ENCODE results near the gene PDE11A.
A peak's percentile ranks its signal among the peaks of the same experiment; 100 is the strongest.
"Not testable (repeated sequence)": the region's sequence is repeated elsewhere in the genome, so short reads cannot be mapped to it uniquely, and the experiment has no call there.

The PDE11A gene

DNA sequence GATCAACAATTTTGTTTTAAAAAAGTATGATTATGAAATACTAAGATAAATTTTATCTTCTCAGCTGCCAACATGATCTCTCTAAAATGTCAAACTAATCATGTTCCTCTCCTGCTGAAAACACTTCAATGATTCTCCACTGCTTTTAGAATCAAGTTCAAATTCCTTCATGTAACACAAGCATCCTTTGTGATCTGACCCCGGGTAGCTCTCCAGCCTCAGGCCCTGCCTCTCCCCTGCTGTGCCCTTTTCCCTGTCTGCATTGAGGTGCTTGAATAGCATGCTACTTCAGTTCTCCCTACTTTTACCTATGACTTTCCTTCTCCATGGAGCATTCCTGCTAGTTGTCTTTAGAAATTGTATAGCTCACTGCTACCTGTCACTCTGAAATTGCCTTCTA, 274.8 kb downstream of the PDE11A start:
- Mint-ChIP-seq H3K4me1 (ENCODE audit: low read depth) (no peaks in the 10 kb centered on the region), H3K36me3 (ENCODE audit: low read depth) (no peaks in the 10 kb centered on the region), H3K9me3 (no peaks in the 10 kb centered on the region), H3K27ac (no peak overlapping the region), H3K4me3 (no peak overlapping the region), H3K27me3 (ENCODE audit: low read depth) (peaks cover 22% of the 10 kb centered on the region)

DNA sequence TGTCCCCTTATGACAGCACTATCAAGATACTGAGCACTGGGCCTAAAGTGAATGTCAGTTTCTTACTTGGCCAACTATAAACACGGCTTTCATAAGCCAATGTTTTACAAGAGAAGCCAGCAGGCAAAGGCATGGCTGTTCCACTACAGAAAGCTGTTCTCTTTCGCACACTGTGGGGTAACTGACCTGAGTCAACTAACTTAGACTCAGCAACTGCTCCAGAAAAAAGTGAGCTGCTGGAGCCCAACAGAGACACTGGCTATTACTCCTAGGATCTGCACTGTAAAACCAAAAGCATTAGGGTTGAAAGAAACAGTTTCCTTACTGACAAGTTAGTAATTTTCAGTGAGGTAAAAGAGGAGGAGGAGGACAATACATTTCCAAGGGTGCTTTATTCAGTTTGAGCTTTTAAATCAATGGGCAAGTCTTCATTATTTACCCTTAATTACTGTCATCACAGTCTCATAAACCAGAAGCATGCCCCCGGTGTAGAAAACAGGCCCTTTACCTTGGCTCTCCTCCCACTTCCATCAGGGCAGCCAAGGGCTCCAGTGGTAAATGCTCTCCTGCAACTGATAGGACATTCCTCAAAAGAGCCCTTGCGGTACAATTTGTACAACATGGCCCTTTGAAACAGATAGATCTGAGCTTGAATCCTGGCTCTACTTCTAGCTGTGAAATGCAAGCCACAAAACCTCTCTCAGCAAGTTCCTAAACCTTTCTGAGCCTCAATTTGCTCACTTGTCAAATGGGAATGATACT, 275.7 kb downstream of the PDE11A start:
- Mint-ChIP-seq H3K4me1 (ENCODE audit: low read depth) (no peaks in the 10 kb centered on the region), H3K27ac (no peak overlapping the region), H3K36me3 (ENCODE audit: low read depth) (no peaks in the 10 kb centered on the region), H3K9me3 (no peaks in the 10 kb centered on the region), H3K27me3 (ENCODE audit: low read depth) (peaks cover 25% of the 10 kb centered on the region), H3K4me3 (no peak overlapping the region)

GRCh38 chr2:177796011-177796410, 276.6 kb downstream of the PDE11A start:
- peaks cover 25% of the 10 kb centered on the region for H3K27me3 Mint-ChIP-seq (ENCODE audit: low read depth)
- no peaks in the 10 kb centered on the region for H3K36me3 Mint-ChIP-seq (ENCODE audit: low read depth)
- no peak overlapping the region for H3K4me3 Mint-ChIP-seq
- no peaks in the 10 kb centered on the region for H3K9me3 Mint-ChIP-seq
- no peaks in the 10 kb centered on the region for H3K4me1 Mint-ChIP-seq (ENCODE audit: low read depth)
- no peak overlapping the region for H3K27ac Mint-ChIP-seq

DNA sequence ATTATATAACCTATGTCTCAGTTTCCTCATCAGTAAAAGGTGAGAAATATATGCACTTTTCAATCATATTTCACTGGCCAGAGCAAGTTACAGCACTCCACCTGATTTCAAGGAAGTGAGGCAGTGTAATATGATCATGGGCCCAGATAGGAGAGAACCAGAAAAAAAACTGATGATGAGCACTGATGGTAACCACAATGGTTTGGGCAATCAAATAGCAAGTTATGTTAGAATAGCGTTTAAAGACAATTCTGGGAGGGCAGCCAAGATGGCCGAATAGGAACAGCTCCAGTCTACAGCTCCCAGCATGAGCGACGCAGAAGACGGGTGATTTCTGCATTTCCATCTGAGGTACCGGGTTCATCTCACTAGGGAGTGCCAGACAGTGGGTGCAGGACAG, 287.4 kb downstream of the PDE11A start:
- not testable (repeated sequence) for H3K4me3 Mint-ChIP-seq; H3K36me3 Mint-ChIP-seq (ENCODE audit: low read depth); H3K27ac Mint-ChIP-seq; H3K9me3 Mint-ChIP-seq
- Mint-ChIP-seq H3K27me3 (ENCODE audit: low read depth) (peaks cover 13% of the 10 kb centered on the region), H3K4me1 (ENCODE audit: low read depth) (peaks cover 23% of the 10 kb centered on the region)

- Mint-ChIP-seq H3K27ac (peak overlapping the region; percentile 47), H3K9me3 (peaks cover 5% of the 10 kb centered on the region), H3K4me3 (no peak overlapping the region), H3K27me3 (ENCODE audit: low read depth) (peaks cover 13% of the 10 kb centered on the region), H3K4me1 (ENCODE audit: low read depth) (peaks cover 23% of the 10 kb centered on the region), H3K36me3 (ENCODE audit: low read depth) (peaks cover 5% of the 10 kb centered on the region)
Measured at GRCh38 chr2:177784745-177785067, 287.9 kb downstream of the PDE11A start.

DNA sequence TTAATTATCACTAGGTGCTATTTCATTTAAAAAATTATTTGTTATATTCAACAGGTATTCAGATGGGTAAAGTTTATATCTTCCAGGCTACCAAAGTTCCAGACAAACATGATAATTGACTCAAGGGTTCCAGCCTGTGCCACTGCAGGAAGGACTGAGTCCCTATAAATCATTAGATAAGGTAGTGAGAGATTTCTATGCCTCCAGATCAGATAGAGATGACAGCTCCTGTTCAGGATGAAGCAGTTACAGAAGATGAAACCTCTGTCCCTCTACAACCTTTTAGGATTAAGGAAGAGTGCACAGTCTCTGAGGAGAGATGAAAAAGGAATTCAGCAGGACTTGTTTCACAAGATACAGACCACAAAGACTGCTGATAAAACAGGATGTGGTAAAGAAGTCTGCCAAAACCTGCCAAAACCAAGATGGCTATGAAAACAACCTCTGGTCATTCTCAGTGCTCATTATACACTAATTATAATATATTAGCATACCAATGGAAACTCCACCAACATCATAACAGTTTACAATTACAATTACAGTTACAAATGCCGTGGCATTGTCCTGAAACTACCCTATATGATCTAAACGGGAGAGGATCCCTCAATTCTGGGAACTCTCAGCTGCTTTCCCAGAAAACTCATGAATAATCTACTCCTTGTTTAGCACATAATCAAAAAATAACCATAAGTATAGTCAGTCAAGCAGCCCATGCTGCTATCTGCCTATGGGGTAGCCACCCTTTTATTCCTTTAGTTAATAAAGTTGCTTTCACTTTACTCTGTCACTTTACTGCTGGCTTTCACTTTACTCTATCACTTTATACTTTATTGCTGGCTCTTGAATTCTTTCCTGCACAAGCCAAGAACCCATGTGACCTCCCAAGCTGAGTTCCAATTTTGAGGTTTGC, 288.5 kb downstream of the PDE11A start:
- Mint-ChIP-seq H3K4me3 (peak overlapping the region; percentile 36), H3K27ac (peak overlapping the region; percentile 47), H3K27me3 (ENCODE audit: low read depth) (peaks cover 13% of the 10 kb centered on the region), H3K4me1 (ENCODE audit: low read depth) (peaks cover 23% of the 10 kb centered on the region), H3K36me3 (ENCODE audit: low read depth) (peaks cover 5% of the 10 kb centered on the region), H3K9me3 (peaks cover 5% of the 10 kb centered on the region)

DNA sequence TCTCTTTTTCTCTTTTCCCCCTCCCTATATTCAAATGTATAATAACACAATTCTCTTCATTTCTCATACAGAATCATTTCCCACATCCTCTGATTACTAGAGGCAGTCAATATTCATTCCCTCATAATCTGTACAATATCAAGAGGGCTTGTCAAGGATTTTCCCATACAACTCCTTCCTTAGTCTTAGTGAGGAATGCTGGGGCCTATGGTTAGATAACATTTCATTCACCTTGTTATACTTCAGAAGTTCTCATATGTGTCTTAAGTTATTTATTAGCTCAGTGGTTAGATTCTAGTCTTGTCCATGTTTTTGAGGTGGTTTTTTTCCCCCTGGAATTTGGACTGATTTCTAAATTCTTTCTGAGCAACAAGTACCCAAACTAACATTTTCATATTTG, 289.5 kb downstream of the PDE11A start:
- H3K9me3 Mint-ChIP-seq, result peaks cover 5% of the 10 kb centered on the region
- no peak overlapping the region for H3K4me3 Mint-ChIP-seq
- peaks cover 5% of the 10 kb centered on the region for H3K36me3 Mint-ChIP-seq (ENCODE audit: low read depth)
- H3K27me3 Mint-ChIP-seq (ENCODE audit: low read depth), result peaks cover 10% of the 10 kb centered on the region
- H3K4me1 Mint-ChIP-seq (ENCODE audit: low read depth), result peaks cover 23% of the 10 kb centered on the region
- H3K27ac Mint-ChIP-seq, result no peak overlapping the region

DNA sequence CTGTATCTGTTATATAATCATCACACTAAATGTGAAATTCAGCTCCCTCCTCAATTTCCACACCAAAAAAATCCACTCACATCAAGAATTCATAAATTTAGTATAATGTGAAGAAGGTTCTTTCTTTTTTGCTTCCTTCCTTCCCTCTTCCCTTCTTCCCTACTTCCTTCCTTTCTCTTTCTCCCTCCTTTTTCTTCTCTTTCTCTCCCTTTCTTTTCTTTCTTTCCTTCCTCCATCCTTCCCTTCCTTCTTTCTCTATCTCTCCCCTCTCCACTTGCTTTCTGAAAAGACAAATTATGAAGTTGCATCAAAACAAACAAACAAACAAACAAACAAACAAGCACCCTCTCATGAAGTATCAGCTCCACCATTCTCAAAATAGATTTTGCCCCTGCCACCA, 290.0 kb downstream of the PDE11A start:
- H3K27ac Mint-ChIP-seq, result no peak overlapping the region
- peaks cover 5% of the 10 kb centered on the region for H3K9me3 Mint-ChIP-seq
- H3K36me3 Mint-ChIP-seq (ENCODE audit: low read depth), result peaks cover 5% of the 10 kb centered on the region
- H3K4me3 Mint-ChIP-seq, result no peak overlapping the region
- H3K27me3 Mint-ChIP-seq (ENCODE audit: low read depth), result peaks cover 9% of the 10 kb centered on the region
- H3K4me1 Mint-ChIP-seq (ENCODE audit: low read depth), result peaks cover 23% of the 10 kb centered on the region

- Mint-ChIP-seq H3K27ac (no peak overlapping the region), H3K9me3 (peaks cover 6% of the 10 kb centered on the region), H3K36me3 (ENCODE audit: low read depth) (peaks cover 1% of the 10 kb centered on the region), H3K4me1 (ENCODE audit: low read depth) (peaks cover 7% of the 10 kb centered on the region), H3K27me3 (ENCODE audit: low read depth) (peaks cover 24% of the 10 kb centered on the region), H3K4me3 (no peak overlapping the region)
Measured at GRCh38 chr2:177778472-177778871, 294.1 kb downstream of the PDE11A start.

GRCh38 chr2:177772529-177772928, 300.0 kb downstream of the PDE11A start:
- no peak overlapping the region for H3K27ac Mint-ChIP-seq
- H3K36me3 Mint-ChIP-seq (ENCODE audit: low read depth), result no peaks in the 10 kb centered on the region
- no peaks in the 10 kb centered on the region for H3K4me1 Mint-ChIP-seq (ENCODE audit: low read depth)
- H3K9me3 Mint-ChIP-seq, result peaks cover 6% of the 10 kb centered on the region
- peaks cover 28% of the 10 kb centered on the region for H3K27me3 Mint-ChIP-seq (ENCODE audit: low read depth)
- no peak overlapping the region for H3K4me3 Mint-ChIP-seq

DNA sequence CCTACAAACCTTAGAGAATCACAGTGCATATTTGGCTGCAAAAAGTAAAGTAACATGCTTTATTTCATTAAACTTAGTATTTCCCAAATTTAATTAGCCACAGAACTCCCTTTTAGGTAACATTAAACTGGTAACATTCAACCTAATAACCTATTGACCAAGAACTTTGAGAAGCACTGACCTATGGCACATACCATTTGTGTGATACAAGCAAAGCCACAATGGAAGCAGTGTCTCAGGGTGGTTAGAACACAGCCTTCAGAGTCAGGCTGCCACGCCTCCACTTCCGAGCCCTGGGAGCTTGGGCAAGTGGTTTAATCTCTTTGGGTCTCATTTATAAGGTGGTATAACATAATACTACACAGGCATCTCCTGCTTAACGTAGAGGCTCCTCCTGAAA, 301.4 kb downstream of the PDE11A start:
- Mint-ChIP-seq H3K9me3 (peaks cover 6% of the 10 kb centered on the region), H3K27ac (no peak overlapping the region), H3K36me3 (ENCODE audit: low read depth) (no peaks in the 10 kb centered on the region), H3K27me3 (ENCODE audit: low read depth) (peaks cover 28% of the 10 kb centered on the region), H3K4me3 (no peak overlapping the region), H3K4me1 (ENCODE audit: low read depth) (no peaks in the 10 kb centered on the region)

DNA sequence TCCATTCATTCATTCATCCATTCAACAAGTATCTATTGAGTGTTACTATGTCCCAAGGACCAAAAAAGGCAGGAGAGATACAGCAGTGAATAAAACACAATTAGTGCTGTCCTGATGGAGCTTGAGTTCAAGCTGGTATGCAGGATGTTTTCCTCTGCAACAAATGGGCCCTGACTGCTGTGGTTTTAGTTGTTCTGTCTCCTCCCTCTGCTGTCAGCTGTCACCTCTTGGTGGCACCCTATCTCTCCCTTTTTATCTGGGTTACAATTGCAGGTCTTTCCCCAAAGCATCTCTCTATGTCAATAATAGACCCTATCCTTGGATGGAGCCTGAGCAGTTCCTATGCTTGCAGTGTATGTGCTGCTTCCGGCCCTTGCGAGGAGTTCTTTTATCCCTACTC, 304.8 kb downstream of the PDE11A start:
- no peak overlapping the region for H3K27ac Mint-ChIP-seq
- H3K4me3 Mint-ChIP-seq, result no peak overlapping the region
- H3K4me1 Mint-ChIP-seq (ENCODE audit: low read depth), result peaks cover 4% of the 10 kb centered on the region
- no peaks in the 10 kb centered on the region for H3K36me3 Mint-ChIP-seq (ENCODE audit: low read depth)
- H3K27me3 Mint-ChIP-seq (ENCODE audit: low read depth), result peaks cover 16% of the 10 kb centered on the region
- H3K9me3 Mint-ChIP-seq, result no peaks in the 10 kb centered on the region

GRCh38 chr2:177765698-177766097, 306.9 kb downstream of the PDE11A start:
- H3K4me1 Mint-ChIP-seq (ENCODE audit: low read depth), result peaks cover 4% of the 10 kb centered on the region

DNA sequence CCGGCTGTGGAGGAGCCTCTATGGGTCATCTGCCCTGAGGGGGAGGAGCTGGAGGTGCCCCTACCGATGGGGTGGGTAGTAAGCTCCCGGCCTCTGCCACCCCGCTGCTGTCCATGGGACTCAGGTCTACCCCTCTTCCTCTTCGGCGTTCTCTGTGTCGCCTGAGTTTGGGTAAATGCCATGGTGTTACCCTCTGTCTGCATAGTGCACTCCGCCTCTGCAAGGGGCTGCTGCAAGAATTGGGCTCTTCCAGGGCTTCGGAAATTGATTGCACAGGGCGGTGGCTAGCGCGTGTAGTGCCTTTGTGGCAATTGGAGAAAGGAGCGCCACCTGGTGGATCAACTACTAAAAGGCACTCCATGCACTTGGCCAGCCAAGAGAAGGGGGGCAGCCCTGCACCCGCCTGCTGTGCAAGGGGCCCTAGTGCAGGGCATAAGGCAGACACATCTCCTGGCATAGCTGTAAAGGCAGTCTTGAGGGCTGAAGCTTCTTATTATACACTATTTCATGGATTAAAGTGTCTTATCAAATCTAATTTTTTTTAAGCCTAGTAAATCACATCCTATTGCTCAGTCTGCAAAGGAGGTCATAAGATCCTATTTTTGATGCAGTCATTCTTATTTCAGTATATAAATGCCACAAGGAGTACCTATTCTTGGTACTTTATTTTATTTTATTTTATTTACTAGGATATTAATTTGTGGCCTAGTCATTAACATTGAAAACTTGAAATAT, 308.9 kb downstream of the PDE11A start:
- Mint-ChIP-seq H3K27me3 (ENCODE audit: low read depth) (peaks cover 31% of the 10 kb centered on the region), H3K36me3 (ENCODE audit: low read depth) (no peaks in the 10 kb centered on the region), H3K4me3 (no peak overlapping the region), H3K9me3 (no peaks in the 10 kb centered on the region), H3K27ac (no peak overlapping the region), H3K4me1 (ENCODE audit: low read depth) (peaks cover 4% of the 10 kb centered on the region)

More at GRCh38 chr2:177765698-177766097, 306.9 kb downstream of the PDE11A start:
- no peaks in the 10 kb centered on the region for H3K9me3 Mint-ChIP-seq
- no peak overlapping the region for H3K27ac Mint-ChIP-seq
- H3K4me3 Mint-ChIP-seq, result no peak overlapping the region
- H3K27me3 Mint-ChIP-seq (ENCODE audit: low read depth), result peaks cover 22% of the 10 kb centered on the region
- no peaks in the 10 kb centered on the region for H3K36me3 Mint-ChIP-seq (ENCODE audit: low read depth)
